ENCODE measurements around the gene S100A8.

GRCh38 chr1:153437236-153437635 is 46.4 kb upstream of the S100A8 start:
- TF ChIP-seq EZH2phosphoT487 (IDR thresholded peaks at IDR 0.05) (no peak), CTCF (IDR thresholded peaks at IDR 0.05) (no peak), EZH2 (IDR thresholded peaks at IDR 0.05) (no peak)
